Measurements from ENCODE around the gene C1orf35.
A peak's percentile ranks its signal among the peaks of the same experiment; 100 is the strongest.

The C1orf35 gene

DNA sequence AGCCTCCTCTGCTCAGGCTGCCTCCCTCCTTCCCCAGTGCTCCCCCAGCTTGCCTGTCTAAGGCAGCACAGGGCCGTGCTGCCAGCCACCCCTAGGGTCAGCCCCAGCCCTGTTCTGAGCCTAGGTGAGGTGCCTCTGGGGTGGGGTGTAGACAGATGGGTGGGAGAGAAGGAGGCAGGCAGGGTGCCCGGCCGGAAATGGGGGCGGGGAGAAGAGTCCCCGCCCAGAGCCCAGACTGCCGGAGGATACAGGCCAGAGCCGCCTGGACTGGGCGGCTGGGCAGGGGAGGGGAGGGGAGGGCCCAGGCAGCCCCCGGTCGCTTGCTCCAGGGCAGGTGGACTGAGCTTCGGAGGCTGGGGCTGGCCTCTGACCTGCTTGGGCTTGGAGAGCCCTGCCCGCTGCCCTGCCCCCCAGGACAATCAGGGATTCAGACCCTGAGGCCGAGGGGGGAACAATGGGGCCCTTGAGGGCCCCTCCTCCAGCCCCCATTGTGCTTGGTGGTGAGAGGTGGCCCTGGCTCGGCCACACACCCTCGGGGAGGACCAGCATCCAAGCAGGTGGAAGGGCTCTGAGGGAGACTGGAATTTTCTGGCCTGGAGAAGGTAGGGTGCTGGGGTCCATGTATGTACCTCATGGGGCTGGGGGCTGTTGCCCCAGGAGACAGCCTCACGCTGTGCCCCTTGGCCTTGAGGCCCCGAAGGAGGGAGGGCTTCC lies 46.4 kb upstream of the C1orf35 start, which contains the start of gene GJC2:
Gene GJC2 (plus strand): TSS at position 525 of the 714 bp plus-strand sequence. CDS start 7,829 bp downstream, outside the sequence.
- peak within 1 kb of the TSS; percentile 61 for H3K4me3 ChIP-seq
- H3K27ac ChIP-seq, result peak within 1 kb of the TSS; percentile 71 to 91
- TF ChIP-seq, protein P1, sequence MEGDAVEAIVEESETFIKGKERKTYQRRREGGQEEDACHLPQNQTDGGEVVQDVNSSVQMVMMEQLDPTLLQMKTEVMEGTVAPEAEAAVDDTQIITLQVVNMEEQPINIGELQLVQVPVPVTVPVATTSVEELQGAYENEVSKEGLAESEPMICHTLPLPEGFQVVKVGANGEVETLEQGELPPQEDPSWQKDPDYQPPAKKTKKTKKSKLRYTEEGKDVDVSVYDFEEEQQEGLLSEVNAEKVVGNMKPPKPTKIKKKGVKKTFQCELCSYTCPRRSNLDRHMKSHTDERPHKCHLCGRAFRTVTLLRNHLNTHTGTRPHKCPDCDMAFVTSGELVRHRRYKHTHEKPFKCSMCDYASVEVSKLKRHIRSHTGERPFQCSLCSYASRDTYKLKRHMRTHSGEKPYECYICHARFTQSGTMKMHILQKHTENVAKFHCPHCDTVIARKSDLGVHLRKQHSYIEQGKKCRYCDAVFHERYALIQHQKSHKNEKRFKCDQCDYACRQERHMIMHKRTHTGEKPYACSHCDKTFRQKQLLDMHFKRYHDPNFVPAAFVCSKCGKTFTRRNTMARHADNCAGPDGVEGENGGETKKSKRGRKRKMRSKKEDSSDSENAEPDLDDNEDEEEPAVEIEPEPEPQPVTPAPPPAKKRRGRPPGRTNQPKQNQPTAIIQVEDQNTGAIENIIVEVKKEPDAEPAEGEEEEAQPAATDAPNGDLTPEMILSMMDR (IDR thresholded peaks at IDR 0.05), result no peak
- no peak for DNase-seq (ENCODE audit: low spot score)

DNA sequence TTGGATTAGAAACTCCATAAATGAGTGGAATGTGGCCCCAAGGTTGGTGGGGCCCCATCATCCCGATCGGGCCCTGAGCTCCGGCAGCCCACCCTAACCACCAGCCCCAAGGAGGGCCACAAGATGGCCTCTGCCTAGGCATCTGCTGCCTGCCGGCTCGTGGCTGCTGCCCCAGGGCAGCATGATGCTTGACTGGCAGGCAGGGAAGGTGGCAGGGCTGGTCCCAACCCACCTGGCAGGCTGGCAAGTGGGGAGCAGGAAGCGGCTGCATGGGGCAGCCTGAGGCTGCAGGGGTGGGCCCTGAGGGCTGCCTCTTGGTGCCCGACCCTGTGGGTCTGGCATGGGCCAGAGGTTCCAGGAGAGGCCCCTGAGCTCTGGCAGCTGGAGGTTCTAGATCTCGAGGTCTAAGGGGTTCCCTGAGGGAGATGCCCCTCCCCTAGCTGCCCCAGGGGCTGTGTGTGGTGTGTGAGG lies 45.8 kb upstream of the C1orf35 start:
- H3K27ac ChIP-seq, result peak overlapping the region; percentile 71 to 91
- TF ChIP-seq, protein P1 (IDR thresholded peaks at IDR 0.05), result no peak
- no peak for DNase-seq (ENCODE audit: low spot score)
- peak overlapping the region; percentile 61 for H3K4me3 ChIP-seq

DNA sequence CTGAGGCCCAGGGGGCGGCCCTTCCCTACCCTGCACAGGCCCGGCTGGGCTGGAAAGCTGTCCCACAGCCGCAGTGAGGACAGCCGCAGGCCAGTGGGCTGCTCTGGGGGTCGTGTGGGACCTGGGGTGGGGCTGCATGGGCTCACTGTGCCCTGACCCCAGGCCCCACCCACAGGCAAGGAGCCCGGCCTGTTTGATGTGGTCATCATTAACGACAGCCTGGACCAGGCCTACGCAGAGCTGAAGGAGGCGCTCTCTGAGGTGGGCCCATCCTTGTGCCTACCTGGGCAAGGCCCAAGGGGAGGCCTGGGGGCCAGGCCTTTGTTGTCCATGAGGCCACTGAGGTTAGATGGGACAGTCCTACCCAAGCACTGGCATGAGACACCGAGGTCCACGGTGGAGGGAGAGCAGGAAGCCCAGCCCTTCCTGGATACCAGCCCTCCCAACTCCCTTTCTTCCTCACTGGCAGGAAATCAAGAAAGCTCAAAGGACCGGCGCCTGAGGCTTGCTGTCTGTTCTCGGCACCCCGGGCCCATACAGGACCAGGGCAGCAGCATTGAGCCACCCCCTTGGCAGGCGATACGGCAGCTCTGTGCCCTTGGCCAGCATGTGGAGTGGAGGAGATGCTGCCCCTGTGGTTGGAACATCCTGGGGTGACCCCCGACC lies 45.2 kb upstream of the C1orf35 start:
- Histone ChIP-seq H3K4me3 (no peak overlapping the region), H3K27ac (peak overlapping the region in 1 of 2 donors; percentile 91)
- no peak for DNase-seq (ENCODE audit: low spot score)
- TF ChIP-seq, protein P1 (IDR thresholded peaks at IDR 0.05), result no peak

DNA sequence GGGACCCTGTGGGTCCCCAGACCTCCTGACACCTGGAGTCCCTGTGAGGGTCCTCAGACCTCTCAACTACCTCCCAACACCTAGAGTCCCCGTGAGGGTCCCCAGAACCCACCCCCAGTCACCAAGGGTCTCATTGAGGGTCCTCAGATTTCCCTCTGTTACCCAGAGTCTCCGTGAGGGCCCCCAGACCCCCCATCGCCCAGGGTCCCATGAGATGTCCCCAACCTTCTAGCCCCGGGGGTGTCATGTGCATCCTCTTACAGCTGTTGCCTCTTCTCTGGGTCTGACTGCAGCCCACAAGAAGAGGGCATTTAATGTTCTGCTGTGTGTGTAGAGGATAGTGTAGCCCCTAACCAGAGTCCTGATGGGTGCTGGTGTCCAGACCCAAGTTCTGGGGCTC lies 44.6 kb upstream of the C1orf35 start:
- Histone ChIP-seq H3K4me3 (no peak overlapping the region), H3K27ac (peak overlapping the region in 1 of 2 donors; percentile 91)
- no peak for DNase-seq (ENCODE audit: low spot score)
- TF ChIP-seq, protein P1 (IDR thresholded peaks at IDR 0.05), result no peak

DNA sequence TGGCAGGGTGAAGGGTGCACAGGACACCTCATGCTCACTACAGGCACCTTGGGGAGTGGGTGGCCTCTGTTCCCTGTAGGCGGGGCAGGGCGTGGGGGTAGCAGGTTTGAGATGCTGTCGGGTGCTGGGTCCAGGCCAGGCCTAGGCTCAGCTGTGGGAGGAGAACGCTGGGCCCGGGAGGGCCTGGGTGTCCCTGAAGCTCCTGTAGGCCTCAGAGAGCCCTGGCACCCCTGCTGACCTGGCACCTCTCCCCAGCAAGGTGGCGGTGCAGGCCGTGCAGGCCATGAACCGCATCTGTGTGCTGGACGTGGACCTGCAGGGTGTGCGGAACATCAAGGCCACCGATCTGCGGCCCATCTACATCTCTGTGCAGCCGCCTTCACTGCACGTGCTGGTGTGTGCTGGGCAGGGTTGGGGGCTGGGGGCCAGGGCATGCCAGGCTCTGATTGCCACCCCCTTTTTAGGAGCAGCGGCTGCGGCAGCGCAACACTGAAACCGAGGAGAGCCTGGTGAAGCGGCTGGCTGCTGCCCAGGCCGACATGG lies 44.1 kb upstream of the C1orf35 start:
- DNase-seq (ENCODE audit: low spot score), result no peak
- H3K27ac ChIP-seq, result no peak overlapping the region
- H3K4me3 ChIP-seq, result no peak overlapping the region
- TF ChIP-seq, protein P1 (IDR thresholded peaks at IDR 0.05), result no peak

DNA sequence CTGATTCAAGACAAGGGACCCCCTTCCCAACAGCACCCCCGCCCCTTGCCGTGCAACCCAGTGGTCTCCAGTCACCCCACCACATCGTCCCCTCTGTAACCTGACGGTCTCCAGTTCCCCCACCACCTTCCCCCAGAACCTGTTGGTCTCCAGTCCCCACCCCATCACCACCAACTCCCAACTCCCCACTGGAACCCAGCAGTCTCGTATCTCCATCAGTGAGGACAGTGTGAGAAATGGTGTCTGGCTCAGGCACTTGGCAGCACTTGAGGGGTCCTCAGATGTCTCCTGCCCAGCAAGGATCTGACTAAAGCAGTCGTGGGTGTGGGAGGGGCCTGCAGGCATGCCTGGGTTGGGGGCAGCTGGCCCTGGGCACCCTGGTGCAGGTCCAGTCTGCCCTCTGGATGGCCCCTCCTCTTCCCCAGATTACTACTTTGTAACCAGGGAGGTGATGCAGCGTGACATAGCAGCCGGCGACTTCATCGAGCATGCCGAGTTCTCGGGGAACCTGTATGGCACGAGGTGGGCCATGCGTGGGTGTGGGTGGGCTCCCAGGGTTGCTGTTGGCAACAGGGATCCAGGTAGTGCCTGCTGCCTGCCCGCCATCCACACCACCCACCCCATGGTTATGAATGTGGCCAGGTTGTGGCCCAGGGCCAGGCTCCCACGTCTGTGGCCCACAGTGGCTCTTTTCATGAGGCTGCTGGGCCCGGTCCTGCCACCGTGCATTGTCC lies 43.5 kb upstream of the C1orf35 start:
- no peak overlapping the region for H3K27ac ChIP-seq
- DNase-seq (ENCODE audit: low spot score), result no peak
- H3K4me3 ChIP-seq, result no peak overlapping the region
- TF ChIP-seq, protein P1 (IDR thresholded peaks at IDR 0.05), result no peak

Data from coronary artery (tissue), 2 donors.